Immature natural killer cell (primary cell): ENCODE results near the gene ALK. TPM values are rescaled to one million over a fixed set of nuclear protein-coding genes. Genes with fewer than 3 reads are reported as not detected.

Source experiments
- DNase-seq, 3 donors: peaks; one replicate each; pipeline ENCODE4 v3.0.0; 2022; ENCODE audit warnings: mixed read lengths in 1 of 3
- H3K27ac Mint-ChIP-seq, 6 donors: one replicate each; pipeline ENCODE4 v1.8.0; 2020; ENCODE audit warnings: mixed read lengths in 6 of 6, mild to moderate bottlenecking in 5 of 6, inconsistent platforms in 4 of 6, moderate library complexity in 3 of 6
- H3K27me3 Mint-ChIP-seq, 3 donors: one replicate each; pipeline ENCODE4 v1.8.0; 2020 to 2021; ENCODE audit warnings: low read depth in 3 of 3, mild to moderate bottlenecking in 3 of 3, mixed read lengths in 3 of 3, moderate library complexity in 3 of 3, inconsistent platforms in 1 of 3
- H3K36me3 Mint-ChIP-seq, 3 donors: one replicate each; pipeline ENCODE4 v1.8.0; 2020; ENCODE audit warnings: mixed read lengths in 3 of 3, inconsistent platforms in 2 of 3, mild to moderate bottlenecking in 2 of 3
- H3K4me1 Mint-ChIP-seq, 2 donors: one replicate each; pipeline ENCODE4 v1.8.0; 2020; ENCODE audit warnings: inconsistent platforms in 2 of 2, mild to moderate bottlenecking in 2 of 2, mixed read lengths in 2 of 2, moderate library complexity in 1 of 2
- H3K4me3 Mint-ChIP-seq, 5 donors: one replicate each; pipeline ENCODE4 v1.8.0; 2020; ENCODE audit warnings: mild to moderate bottlenecking in 5 of 5, mixed read lengths in 5 of 5, inconsistent platforms in 3 of 5, moderate library complexity in 3 of 5
- H3K9me3 Mint-ChIP-seq, 6 donors: one replicate each; pipeline ENCODE4 v1.8.0; 2020; ENCODE audit warnings: mild to moderate bottlenecking in 6 of 6, mixed read lengths in 6 of 6, inconsistent platforms in 4 of 6, moderate library complexity in 3 of 6
- polyA plus RNA-seq, 3 donors: library from polyadenylated mRNA; unstranded; fragments of 300-500 nt; fragmentation: Illumina TruSeq; gene quantifications; one replicate each; pipeline ENCODE4 v1.2.3, GENCODE V29; 2021

ALK gene
- polyA plus RNA-seq, 3 donors from 2014 or later: not detected

- Mint-ChIP-seq H3K36me3 (no peaks in the 10 kb centered on the region), H3K27ac (no peak overlapping the region), H3K9me3 (no peaks in the 10 kb centered on the region), H3K4me3 (no peak overlapping the region), H3K4me1 (no peaks in the 10 kb centered on the region), H3K27me3 (peaks cover 1 to 3% (median 1%) of the 10 kb centered on the region in 3 donors)
- no peak for DNase-seq
These were observed 425.8 kb downstream of the ALK start for GRCh38 chr2:29495536-29496060.

GRCh38 chr2:29495068-29495467, 426.3 kb downstream of the ALK start:
- no peak overlapping the region for H3K4me3 Mint-ChIP-seq
- no peak overlapping the region for H3K27ac Mint-ChIP-seq
- DNase-seq: no peak
- H3K27me3 Mint-ChIP-seq: peaks cover 1 to 3% (median 2%) of the 10 kb centered on the region in 3 donors
- no peaks in the 10 kb centered on the region for H3K36me3 Mint-ChIP-seq
- no peaks in the 10 kb centered on the region for H3K9me3 Mint-ChIP-seq
- no peaks in the 10 kb centered on the region for H3K4me1 Mint-ChIP-seq

- Mint-ChIP-seq H3K27ac (no peak overlapping the region), H3K4me1 (no peaks in the 10 kb centered on the region), H3K9me3 (no peaks in the 10 kb centered on the region), H3K36me3 (no peaks in the 10 kb centered on the region), H3K4me3 (no peak overlapping the region), H3K27me3 (peaks cover 0 to 5% (median 1%) of the 10 kb centered on the region in 3 donors)
- DNase-seq: no peak
These were observed 428.7 kb downstream of the ALK start for GRCh38 chr2:29492701-29493100.

- H3K27me3 Mint-ChIP-seq: peaks cover 0 to 3% (median 0%) of the 10 kb centered on the region in 3 donors
These were observed 431.3 kb downstream of the ALK start for GRCh38 chr2:29490045-29490444.

GRCh38 chr2:29489568-29489967, 431.8 kb downstream of the ALK start:
- Mint-ChIP-seq H3K27me3 (peaks cover 0 to 3% (median 0%) of the 10 kb centered on the region in 3 donors), H3K4me3 (no peak overlapping the region), H3K27ac (no peak overlapping the region), H3K36me3 (no peaks in the 10 kb centered on the region), H3K9me3 (no peaks in the 10 kb centered on the region), H3K4me1 (no peaks in the 10 kb centered on the region)
- DNase-seq: no peak

More at GRCh38 chr2:29490045-29490444, 431.3 kb downstream of the ALK start:
- no peak for DNase-seq
- no peaks in the 10 kb centered on the region for H3K36me3 Mint-ChIP-seq
- no peak overlapping the region for H3K27ac Mint-ChIP-seq
- H3K9me3 Mint-ChIP-seq: no peaks in the 10 kb centered on the region
- no peaks in the 10 kb centered on the region for H3K4me1 Mint-ChIP-seq
- no peak overlapping the region for H3K4me3 Mint-ChIP-seq

- Mint-ChIP-seq H3K27ac (no peak overlapping the region), H3K36me3 (no peaks in the 10 kb centered on the region), H3K4me3 (no peak overlapping the region)
These were observed 433.3 kb downstream of the ALK start for GRCh38 chr2:29487967-29488555.

GRCh38 chr2:29485631-29486030, 435.8 kb downstream of the ALK start:
- Mint-ChIP-seq H3K27me3 (peaks cover 0 to 6% (median 3%) of the 10 kb centered on the region in 3 donors), H3K9me3 (no peaks in the 10 kb centered on the region), H3K36me3 (no peaks in the 10 kb centered on the region), H3K4me3 (no peak overlapping the region), H3K4me1 (no peaks in the 10 kb centered on the region), H3K27ac (no peak overlapping the region)
- DNase-seq: no peak

More at GRCh38 chr2:29487967-29488555, 433.3 kb downstream of the ALK start:
- Mint-ChIP-seq H3K27me3 (peaks cover 0 to 3% (median 2%) of the 10 kb centered on the region in 3 donors), H3K4me1 (no peaks in the 10 kb centered on the region), H3K9me3 (no peaks in the 10 kb centered on the region)
- no peak for DNase-seq

- H3K36me3 Mint-ChIP-seq: no peaks in the 10 kb centered on the region
- no peak overlapping the region for H3K27ac Mint-ChIP-seq
- no peak overlapping the region for H3K4me3 Mint-ChIP-seq
- peaks cover 0 to 5% (median 3%) of the 10 kb centered on the region in 3 donors for H3K27me3 Mint-ChIP-seq
- no peaks in the 10 kb centered on the region for H3K4me1 Mint-ChIP-seq
- H3K9me3 Mint-ChIP-seq: no peaks in the 10 kb centered on the region
- DNase-seq: no peak
These were observed 436.3 kb downstream of the ALK start for GRCh38 chr2:29485117-29485516.

- H3K36me3 Mint-ChIP-seq: no peaks in the 10 kb centered on the region
- H3K27ac Mint-ChIP-seq: no peak overlapping the region
- H3K27me3 Mint-ChIP-seq: peaks cover 0 to 4% (median 3%) of the 10 kb centered on the region in 3 donors
- H3K4me3 Mint-ChIP-seq: no peak overlapping the region
- H3K4me1 Mint-ChIP-seq: no peaks in the 10 kb centered on the region
- DNase-seq: no peak
- no peaks in the 10 kb centered on the region for H3K9me3 Mint-ChIP-seq
These were observed 438.5 kb downstream of the ALK start for GRCh38 chr2:29482867-29483266.

- no peak overlapping the region for H3K27ac Mint-ChIP-seq
- H3K36me3 Mint-ChIP-seq: no peaks in the 10 kb centered on the region
- no peak overlapping the region for H3K4me3 Mint-ChIP-seq
- no peaks in the 10 kb centered on the region for H3K9me3 Mint-ChIP-seq
- no peak for DNase-seq
- H3K4me1 Mint-ChIP-seq: no peaks in the 10 kb centered on the region
- H3K27me3 Mint-ChIP-seq: peaks cover 0 to 5% (median 3%) of the 10 kb centered on the region in 3 donors
These were observed 439.0 kb downstream of the ALK start for GRCh38 chr2:29482348-29482747.

- Mint-ChIP-seq H3K27ac (no peak overlapping the region), H3K27me3 (peaks cover 0 to 5% (median 3%) of the 10 kb centered on the region in 3 donors)
- DNase-seq: no peak
These were observed 440.1 kb downstream of the ALK start for GRCh38 chr2:29481313-29481712.

GRCh38 chr2:29480426-29480825, 441.0 kb downstream of the ALK start:
- no peak for DNase-seq
- Mint-ChIP-seq H3K36me3 (no peaks in the 10 kb centered on the region), H3K9me3 (no peaks in the 10 kb centered on the region), H3K27ac (no peak overlapping the region), H3K4me3 (no peak overlapping the region), H3K4me1 (no peaks in the 10 kb centered on the region), H3K27me3 (peaks cover 0 to 5% (median 3%) of the 10 kb centered on the region in 3 donors)

More at GRCh38 chr2:29481313-29481712, 440.1 kb downstream of the ALK start:
- H3K9me3 Mint-ChIP-seq: no peaks in the 10 kb centered on the region
- no peak overlapping the region for H3K4me3 Mint-ChIP-seq
- H3K4me1 Mint-ChIP-seq: no peaks in the 10 kb centered on the region
- no peaks in the 10 kb centered on the region for H3K36me3 Mint-ChIP-seq

- no peak overlapping the region for H3K4me3 Mint-ChIP-seq
- DNase-seq: no peak
- peaks cover 0 to 5% (median 3%) of the 10 kb centered on the region in 3 donors for H3K27me3 Mint-ChIP-seq
- no peaks in the 10 kb centered on the region for H3K9me3 Mint-ChIP-seq
- no peaks in the 10 kb centered on the region for H3K36me3 Mint-ChIP-seq
- no peaks in the 10 kb centered on the region for H3K4me1 Mint-ChIP-seq
- H3K27ac Mint-ChIP-seq: no peak overlapping the region
These were observed 442.0 kb downstream of the ALK start for GRCh38 chr2:29479401-29479800.

- Mint-ChIP-seq H3K4me1 (no peaks in the 10 kb centered on the region), H3K4me3 (no peak overlapping the region), H3K27me3 (peaks cover 0 to 5% (median 2%) of the 10 kb centered on the region in 3 donors), H3K9me3 (no peaks in the 10 kb centered on the region), H3K36me3 (no peaks in the 10 kb centered on the region), H3K27ac (no peak overlapping the region)
- no peak for DNase-seq
These were observed 442.7 kb downstream of the ALK start for GRCh38 chr2:29478641-29479040.

GRCh38 chr2:29477186-29477585, 444.2 kb downstream of the ALK start:
- DNase-seq: no peak
- H3K36me3 Mint-ChIP-seq: no peaks in the 10 kb centered on the region
- H3K27ac Mint-ChIP-seq: no peak overlapping the region
- H3K27me3 Mint-ChIP-seq: peaks cover under 1 to 3% (median 2%) of the 10 kb centered on the region in 3 donors
- no peak overlapping the region for H3K4me3 Mint-ChIP-seq
- no peaks in the 10 kb centered on the region for H3K9me3 Mint-ChIP-seq
- no peaks in the 10 kb centered on the region for H3K4me1 Mint-ChIP-seq
